ENCODE measurements around the gene TRAPPC14.

TRAPPC14 gene

DNA sequence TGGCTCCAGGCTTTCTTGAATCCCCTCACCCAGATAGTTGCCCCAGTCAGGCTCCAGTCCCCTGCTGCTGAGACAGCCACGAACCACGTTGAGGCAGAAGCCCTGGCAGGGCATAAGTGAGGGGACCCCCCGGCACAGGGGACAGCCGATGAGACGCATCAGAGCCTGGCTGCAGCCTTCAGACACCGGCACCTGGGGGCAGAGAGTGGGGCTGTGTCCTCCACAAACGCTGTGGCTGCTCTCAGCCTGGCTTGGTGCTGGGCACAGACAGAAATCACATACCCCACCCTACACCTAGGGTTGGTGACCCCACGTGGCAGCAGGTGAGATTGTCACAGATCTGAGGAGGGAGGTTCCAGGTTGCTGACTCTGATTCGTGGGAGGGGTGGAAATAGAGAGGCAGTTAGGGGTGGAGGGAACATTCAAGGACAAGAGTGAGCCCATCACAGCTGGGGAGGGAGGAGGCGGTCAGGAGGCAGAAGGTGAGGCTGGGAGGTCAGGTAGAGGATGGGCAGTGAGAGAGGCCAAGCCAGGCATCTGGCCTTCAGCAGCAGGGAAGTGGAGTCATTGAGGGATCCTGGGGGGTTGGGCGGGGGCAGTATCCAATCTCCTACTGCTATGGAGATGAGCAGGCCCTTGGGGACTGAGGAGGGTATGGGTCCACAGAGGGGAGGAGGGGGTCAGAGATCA, 15.4 kb upstream of the TRAPPC14 start:
- DNase-seq, result no peak

DNA sequence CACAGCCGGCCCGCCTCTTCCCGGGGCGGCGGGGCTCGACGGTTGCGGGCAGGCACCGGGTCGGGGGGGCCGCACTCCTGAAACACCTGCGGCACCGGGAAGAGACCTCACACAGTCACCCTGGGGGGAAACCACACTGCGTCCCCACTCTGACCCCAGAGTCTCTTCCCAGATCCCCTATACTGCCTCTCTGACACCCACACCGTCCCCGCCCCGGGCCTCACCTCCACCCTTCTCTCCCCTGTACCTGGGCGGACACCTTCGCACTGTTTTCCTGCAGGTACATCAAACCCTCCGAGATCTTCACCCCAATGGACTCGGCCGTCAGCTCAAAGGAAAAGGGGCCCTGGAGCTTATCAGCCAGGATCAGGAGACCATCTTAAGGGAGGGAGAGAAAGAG, 13.3 kb upstream of the TRAPPC14 start:
- DNase-seq, result no peak

DNA sequence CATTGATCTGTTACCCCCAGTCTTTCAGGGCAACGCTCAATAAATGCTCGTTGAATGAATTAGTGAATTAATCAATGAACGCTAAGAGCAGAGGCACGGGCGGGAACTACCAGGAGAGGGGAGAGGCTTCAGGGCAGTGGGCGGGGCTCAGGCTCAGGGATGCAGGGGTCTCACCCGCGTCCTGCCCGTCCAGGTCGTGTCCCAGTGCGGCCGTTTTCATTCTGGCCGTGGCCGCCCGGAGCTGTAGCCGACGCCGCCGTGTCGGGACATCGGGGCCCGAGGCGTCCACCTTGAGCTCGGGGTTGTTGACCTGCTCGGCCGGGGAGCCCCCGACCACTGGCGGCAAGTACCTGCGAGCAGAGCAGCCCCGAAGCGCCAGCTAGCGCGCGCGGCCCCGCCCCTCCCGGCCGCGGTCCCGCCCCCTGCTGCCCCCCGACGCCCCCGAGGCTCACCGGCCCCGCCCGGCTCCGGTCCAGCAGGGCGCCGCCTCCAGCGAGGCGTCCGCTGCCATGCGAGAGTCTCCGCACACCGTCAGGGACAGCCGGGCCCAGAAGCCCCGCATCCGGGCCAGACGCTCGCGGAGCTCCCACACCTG, 12.7 kb upstream of the TRAPPC14 start:
- peak; percentile 53 for DNase-seq

DNA sequence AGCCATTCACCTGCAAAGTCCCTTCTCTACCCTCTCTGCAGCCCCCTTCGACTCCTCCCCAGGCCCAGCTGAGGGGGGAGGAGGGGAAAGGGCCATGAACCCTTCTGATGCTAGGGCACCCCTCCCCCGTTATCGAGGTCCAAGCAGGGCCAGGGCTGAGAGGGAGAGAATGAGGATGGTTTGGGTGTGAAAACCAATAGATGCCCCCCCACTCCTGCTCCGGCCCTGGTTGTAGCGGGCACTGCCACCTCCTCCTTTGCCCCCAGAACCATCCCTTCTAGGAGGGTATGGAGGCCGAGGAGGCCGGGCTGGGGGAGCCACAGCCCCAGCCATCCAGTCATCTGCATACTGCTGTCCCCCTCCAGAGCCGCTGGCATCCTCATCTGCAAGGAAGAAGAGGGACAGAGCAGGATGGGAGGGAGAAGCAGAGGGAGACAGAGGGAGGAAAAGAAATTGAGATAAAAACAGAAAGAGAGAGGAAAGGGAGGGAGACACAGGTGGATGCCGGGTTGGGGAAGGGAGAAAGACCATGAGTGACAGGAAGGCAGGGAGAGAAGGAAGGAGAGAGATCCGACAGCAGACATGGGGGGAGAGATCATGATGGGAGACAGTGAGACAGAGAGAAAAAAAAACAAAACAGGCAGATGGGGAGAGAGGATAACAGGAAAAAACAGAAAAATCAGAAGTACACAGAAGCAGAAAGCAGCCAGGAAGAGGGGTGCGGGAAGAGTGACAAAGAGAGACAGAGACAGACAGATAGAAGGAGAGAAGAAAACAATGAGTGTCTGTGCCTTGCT, 11.8 kb upstream of the TRAPPC14 start:
- no peak for DNase-seq

DNA sequence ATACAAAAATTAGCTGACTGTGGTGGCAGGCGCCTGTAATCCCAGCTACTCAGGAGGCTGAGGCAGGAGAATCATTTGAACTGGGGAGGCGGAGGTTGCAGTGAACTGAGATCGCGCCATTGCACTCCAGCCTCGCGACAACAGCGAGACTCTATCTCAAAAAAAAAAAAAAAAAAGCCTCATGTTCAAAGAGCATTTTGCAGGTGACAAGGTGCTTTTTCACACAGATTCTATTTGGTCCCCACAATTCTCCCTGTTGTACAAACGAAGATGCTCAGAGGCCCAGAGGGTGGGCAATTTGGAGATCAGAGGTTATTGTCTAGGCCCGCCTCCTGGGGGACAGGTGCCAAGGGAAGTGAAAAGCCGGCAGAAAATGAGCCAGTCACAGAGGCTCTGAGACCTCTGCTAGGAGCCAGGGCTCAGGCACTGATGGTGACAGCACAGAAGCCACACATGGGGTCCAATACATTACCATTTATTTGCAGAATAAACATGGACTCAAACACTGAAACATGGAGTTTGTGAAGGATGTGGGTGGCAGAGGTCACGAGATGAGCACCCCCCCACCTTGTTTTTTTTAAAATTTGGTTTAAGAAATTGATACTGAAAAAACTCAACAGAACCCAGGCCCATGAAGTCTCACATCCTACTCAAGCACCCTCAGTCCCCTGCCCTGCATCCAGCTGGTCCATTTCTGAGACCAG, 10.8 kb upstream of the TRAPPC14 start:
- DNase-seq, result no peak

DNA sequence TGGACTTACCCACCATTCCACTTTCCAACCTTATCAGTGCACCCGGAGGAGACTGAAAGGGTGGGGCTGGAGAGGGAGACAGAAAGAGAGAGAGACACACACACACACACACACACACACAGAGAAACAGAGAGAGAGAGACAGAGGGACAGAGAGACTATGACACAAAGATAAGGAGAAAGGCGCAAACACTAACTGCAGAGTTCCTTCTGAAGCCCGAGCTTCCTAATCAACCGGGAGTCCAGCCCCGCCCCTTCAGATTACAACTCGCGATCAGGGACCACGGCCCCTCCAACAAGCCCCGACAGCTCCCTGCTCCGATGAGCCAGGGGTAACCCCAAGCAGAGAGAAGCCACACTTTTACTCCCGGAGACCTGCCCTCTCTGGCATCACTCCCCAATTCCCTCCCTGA, 9.4 kb upstream of the TRAPPC14 start:
- no peak for DNase-seq

DNA sequence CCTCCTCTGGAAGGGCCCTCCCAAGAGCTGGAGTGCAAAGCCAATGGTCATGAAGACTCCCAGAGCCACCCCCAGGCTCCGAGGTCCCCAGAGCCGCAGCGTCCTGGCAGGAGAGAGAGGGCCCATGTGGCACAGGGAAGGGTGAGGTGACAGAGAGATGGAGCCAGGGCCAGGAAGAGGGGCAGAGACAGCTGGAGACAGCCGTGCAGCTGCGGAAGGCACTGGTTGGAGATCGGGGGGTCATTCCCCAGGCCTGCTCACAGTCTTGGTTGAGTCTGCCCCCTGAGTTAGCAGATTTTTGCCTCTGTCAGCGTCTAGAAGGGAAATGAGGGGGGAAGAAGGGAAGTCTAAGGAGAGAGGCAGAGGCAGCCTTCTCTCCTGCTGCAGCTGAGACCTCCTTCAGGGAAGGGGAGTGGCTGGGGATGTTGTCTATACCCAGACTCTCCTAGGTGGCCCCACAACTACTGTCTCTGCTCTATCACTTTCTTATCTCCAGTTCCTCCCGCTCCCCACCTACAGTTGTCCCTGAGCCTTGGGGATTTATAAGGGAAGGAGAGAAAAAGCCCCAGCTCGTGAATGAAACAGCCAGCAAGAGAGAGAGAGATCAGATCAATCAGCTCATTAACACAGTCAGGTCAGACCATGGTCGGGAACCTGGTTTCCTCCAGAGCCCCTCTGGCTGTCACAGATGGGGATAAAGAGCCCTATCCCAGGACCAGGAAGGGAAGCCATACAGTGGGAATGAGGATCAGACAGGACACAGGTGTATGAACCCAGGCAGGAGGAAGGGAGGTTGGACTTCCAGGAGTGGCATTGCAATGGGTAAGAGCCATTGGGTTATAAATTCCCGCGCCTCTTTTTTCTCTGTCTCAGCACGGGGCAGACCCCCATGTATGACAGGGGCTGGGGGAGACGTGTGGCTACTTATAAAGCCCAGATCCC, 8.7 kb upstream of the TRAPPC14 start:
- DNase-seq, result no peak

DNA sequence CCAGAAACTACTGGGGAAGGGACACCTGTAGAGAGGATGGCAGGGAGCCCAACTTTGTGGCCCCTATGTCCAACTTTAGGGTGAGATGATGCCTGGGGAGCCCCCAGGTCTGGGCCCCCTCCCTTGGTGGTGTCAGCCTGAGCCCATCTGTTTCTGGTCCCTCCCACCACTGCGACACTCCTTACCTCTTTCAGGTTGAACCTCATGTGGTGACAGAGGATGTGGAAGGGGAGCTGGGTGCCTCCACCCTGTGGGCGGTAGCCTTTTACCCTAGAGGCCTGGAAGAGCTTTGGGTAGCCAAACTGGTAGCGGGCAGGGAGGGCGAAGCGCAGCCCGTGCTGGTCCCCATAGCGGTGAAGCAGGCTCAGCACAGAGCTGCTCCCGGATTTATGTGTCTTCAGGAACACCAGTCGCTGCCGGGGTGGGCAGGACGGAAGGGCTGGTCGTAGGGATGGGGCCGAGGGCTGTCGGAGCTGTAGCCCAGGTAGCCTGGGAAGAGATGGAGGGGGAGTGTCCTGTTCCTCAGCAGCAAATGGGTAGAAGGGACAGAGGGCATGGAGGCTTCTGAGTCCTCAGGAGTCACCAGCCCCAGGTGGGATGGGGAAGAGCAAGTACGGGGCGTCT, 7.9 kb upstream of the TRAPPC14 start:
- peak; percentile 45 for DNase-seq

DNA sequence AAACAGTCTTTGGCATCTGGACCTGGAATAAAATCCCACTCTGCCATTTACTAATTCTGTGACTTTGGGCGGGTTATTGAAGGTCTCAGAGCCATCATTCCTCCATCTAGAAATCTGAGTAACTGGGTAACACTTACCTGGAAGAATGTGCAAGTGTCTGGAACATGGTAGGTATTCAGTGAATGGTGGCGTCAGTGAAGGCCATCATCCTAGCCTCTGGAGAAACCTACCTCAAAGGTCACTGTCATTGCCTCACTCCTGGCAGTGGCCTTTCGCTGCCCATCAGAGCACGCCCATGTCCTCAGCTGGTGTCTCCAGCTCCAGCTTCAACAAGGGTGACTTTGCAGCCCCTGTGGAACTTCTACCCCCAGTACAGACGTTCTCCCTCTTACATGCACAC, 5.3 kb upstream of the TRAPPC14 start:
- no peak for DNase-seq

DNA sequence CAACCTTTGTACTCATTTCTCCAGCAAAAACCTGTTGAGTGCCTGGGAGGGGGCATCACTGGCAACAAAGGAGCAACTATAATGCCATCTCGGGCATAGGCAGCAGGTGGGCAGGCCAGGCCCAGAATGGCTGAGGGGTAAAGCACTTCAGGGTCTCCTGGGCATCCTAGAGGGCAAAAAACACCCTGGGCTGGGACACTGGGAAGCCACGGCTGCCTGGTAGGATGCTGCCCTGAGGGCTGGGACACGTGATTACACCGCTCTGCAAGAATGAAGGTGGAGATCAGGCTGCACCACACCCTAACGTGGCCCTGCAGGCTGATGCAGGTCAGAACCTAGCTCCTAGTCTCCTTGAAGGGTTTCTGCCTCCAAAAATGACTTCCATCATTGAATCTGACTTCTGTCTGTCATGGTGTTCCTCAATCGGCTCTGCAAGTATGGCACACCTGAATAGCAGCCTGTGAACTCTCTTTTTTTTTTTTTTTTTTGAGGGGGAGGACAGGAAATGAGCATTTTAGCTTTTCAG, 4.5 kb upstream of the TRAPPC14 start:
- no peak for DNase-seq

DNA sequence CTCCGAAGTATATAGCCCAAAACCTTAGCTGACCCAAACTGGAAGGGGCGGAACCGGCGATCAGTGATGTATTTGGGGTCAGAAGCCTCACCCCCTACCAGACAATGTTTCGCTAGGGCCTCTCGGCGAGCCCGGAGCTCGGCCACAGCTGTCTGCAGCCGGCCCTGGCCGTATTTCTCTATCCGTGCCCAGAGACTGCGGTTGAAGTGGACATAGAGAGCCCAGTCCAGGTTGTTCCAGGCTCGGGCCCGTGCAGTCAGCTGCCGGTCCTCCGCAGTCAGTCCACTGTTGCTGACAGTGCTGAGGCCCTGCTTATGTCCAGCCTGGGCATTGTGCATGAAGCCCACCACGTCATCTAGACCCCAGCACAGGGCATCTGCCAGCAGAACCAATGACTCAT, 1.5 kb upstream of the TRAPPC14 start:
- no peak for DNase-seq

DNA sequence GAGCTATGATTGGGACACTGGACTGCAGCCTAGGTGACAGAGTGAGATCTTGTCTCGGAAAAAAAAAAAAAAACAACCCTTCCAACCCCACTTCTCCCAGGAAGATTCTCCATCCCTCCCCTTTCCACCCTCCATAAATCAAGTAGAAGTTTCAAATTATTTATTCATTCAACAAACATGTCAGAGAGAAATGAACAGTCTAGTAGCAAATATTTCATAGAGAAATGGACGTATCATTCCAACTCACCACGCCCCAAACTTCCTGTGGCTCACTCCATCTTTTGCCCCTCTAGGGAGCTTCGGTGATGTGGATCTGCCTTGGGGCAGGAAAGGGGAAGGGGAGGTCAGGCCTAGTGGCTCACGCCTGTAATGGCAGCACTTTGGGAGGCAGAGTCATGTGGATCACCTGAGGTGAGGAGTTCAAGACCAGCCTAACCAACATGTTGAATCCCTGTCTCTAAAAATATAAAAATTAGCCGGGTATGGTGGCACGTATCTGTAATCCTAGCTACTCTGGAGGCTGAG, 638 bp upstream of the TRAPPC14 start:
- DNase-seq, result no peak

DNA sequence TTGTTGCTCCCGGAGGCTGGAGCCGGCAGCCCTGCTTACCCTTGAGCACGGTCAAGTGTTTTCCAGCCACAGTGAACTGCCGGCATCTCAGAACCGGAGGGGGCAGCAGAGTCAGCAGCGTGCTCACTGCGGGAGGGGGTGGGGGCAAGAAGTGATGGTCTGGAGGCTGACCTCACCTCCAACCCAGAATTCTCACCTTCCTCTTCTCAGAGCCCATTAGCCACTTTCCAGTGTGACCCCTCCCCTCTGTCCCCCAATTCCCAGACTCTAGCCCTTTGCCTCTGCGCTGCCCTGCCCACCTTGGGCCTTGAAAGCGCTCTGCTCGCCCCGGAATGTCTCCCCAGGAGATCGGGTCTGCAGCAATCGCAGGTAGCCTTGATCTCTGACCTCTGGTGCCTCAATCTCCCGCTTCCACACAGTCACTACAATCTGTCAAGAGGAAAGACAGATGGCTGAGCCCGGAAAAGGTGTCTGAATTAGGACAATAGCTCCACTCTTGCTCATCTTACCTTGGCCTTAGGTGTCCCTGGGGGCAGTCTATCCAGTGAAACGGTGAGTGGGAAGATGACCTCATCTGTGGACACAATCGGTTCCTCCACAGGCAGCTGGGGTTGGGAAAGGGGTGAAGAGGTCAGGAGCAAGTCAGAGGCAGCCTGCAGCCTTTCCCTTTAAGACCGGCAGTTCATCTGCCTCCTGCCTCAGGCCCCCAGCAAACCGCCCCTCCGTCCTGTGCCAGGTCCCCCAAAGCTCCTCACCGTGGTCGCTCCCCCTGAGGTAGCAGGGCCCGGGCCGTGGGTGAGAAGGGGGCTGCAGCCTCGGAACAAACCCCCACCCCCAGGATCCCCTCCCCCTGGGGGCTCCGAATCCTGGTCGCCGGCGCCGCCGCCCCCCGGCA, 942 bp downstream of the TRAPPC14 start:
- DNase-seq, result no peak

DNA sequence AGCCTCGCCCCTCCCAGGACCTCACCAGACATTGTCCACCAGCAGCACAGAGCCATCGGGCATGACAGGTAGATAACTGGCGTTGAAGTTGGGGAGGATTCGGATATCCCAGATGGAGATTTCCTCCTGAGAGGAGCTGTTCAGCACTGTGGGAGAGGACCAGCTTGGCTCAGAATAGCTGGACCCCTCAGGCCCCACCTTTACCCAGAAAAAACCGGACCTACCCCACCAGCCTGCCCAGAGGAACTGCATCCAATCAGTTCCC, 1.5 kb downstream of the TRAPPC14 start:
- no peak for DNase-seq

DNA sequence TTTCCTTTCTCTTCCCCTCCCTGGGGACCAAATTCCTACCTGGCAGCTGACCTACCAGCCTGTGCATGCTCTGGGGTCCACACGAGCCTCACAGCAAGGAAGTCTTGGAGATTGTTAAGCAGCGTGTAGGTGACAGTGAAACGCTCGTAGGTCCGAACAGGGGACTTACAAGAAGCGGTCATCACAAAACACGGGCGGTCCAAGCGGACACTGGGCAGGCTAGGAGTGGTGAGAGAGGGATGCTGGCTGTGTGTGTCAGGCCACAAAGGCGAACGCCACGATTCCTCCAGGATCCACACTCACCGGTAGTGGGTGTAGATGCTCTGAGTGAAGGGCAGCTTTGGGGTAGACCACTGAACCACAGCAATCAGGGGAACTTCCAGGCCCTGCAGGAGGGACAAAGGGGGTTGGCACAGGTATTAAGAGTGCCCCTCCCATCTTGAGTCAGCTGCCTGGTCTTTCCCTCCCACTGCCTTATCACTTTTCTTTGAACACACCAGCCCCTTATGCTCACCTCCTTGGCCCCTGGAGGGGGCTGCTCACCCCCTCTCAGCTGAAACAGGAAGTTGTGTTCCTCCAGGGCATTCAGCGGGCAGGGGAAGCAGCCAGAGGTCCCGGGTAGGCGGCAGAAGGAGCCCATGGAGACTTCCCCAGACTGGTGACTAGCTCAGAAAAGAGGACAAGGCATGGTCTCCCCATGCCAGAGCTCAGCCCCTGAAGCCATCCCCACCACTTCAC, 2.0 kb downstream of the TRAPPC14 start:
- peak; percentile 58 for DNase-seq

DNA sequence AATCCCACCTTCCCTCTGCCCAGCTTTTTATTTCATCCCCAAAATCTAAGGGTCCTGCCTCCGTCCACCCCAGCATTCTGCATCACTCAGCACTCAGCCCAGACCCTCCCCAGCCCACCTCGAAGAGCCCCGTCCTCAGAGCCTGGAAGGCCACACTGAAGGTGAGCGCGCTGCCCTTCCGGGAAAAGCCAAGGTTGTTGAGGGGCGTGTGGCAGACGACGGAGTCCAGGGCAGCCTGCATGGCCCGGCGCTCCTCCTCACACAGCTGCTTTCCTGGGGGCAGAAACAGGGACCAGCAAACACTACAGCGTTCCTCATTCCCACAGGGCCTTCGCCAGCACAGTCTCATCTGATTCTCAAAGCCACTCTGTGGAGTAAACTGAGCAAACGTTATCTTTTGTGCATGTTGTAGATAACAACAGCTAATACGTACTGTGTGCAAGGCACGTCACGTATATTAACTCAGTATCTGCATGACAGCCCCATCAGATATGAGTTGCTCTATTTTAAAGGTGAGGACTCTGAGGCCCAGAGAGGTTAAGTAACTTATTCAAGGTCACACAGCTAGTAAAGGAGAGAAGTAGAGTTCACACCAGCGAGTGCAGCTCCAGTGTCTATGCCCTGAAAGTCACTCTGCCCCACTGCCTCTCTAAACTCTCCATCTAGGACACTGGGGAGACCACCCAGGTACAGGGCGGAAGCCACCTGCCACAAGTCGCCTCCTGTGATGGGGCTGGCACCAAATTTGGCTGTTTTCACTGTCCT, 2.8 kb downstream of the TRAPPC14 start:
- DNase-seq, result no peak

DNA sequence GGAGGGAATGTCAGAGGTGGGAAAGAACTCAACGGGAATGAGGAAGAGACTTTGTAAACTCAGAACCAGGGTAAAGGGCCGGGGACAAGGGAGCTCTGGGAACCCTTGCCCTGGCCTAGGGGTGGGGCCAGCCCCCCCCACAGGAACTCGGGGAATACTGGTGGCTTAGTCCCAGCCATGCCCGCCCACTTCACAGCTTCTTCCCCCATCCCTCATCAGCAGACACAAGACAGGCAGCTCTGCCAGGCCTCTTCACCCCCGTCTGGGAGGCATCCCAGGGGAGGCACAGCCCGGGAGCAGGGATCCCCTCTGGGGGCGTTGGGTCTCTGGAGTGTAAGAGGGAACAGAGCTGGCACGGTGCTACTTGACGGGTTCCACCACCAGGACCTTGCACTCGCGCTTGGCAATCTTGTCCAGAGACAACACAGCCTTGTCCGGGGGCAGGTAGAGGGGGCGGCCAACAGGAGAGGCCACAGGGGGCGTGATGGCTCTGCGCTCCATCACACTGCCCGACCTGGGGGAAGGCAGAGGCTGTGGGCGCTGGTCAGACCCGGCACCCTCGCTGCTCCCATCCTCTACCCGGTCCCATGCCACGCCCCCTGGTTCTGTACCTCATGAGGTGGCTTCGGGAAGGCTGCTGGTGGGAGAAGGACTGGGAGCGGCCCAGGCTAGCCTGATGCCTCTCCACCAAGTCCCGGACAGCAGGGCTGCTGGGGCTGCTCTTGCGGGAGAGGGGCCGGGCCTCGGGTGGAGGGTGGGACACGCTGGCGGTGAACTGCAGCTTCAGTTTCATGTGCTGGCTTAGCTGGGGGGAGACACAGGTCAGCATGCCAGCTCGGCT, 3.7 kb downstream of the TRAPPC14 start:
- no peak for DNase-seq
